HepG2 (cell line): ENCODE data around the gene SLC25A25. TPM values are rescaled to one million over a fixed set of nuclear protein-coding genes. Genes with fewer than 3 reads are reported as not detected.

Experiments used
- BCL6 ChIP-seq: IDR thresholded peaks from 2 replicates; pipeline ENCODE4 v1.6.1; 2016; ENCODE audit warnings: missing genetic modification reagents, missing compliant biosample characterization
- ELF4 ChIP-seq: sonication (generic); formaldehyde crosslinking; IDR thresholded peaks from 2 replicates; pipeline ENCODE4 v1.5.0; 2020; ENCODE audit warnings: missing genetic modification reagents, mild to moderate bottlenecking, moderate library complexity, borderline replicate concordance
- GZF1 ChIP-seq: sonication (generic); formaldehyde crosslinking; IDR thresholded peaks from 2 replicates; pipeline ENCODE4 v1.5.1; 2020; ENCODE audit warnings: mild to moderate bottlenecking, missing genetic modification reagents
- HHEX ChIP-seq: IDR thresholded peaks from 2 replicates; pipeline ENCODE4 v1.6.1; 2016; ENCODE audit warnings: control low read depth
- JUNB ChIP-seq: sonication (generic); formaldehyde crosslinking; IDR thresholded peaks from 2 replicates; pipeline ENCODE4 v1.8.0; 2022; ENCODE audit warnings: missing genetic modification reagents, mild to moderate bottlenecking, borderline replicate concordance
- KDM1A ChIP-seq: IDR thresholded peaks from 2 replicates; pipeline ENCODE4 v1.6.1; 2016; ENCODE audit warnings: missing compliant biosample characterization
- LCORL ChIP-seq, 2 experiments: fragments of 450-650 bp in 1 of 2; sonication (generic) in 1 of 2; formaldehyde crosslinking in 1 of 2; IDR thresholded peaks; 2 replicates each; pipeline versions ENCODE4 v1.5.0 to v1.6.1; 2017 to 2020; ENCODE audit warnings: antibody characterized with exemption in 1 of 2, missing genetic modification reagents in 1 of 2
- MYC ChIP-seq: sonication (generic); formaldehyde crosslinking; IDR thresholded peaks from 2 replicates; pipeline ENCODE4 v1.9.0; 2021; ENCODE audit warnings: missing genetic modification reagents, borderline replicate concordance
- PBX3 ChIP-seq: sonication (generic); formaldehyde crosslinking; IDR thresholded peaks from 2 replicates; pipeline ENCODE4 v1.8.1; 2023; ENCODE audit warnings: missing genetic modification reagents, inconsistent platforms, borderline replicate concordance
- SKI ChIP-seq: fragments of 450-650 bp; IDR thresholded peaks from one replicate; pipeline ENCODE4 v1.6.1; 2018; ENCODE audit warnings: mild to moderate bottlenecking; ENCODE audit not compliant: partially characterized antibody
- SNRNP70 ChIP-seq: fragments of 200-400 bp; formaldehyde crosslinking; IDR thresholded peaks from 2 replicates; pipeline ENCODE4 v1.6.1; 2017; ENCODE audit warnings: mild to moderate bottlenecking, low read depth, low read length, moderate library complexity
- SYNCRIP ChIP-seq: fragments of 200-400 bp; formaldehyde crosslinking; IDR thresholded peaks from 2 replicates; pipeline ENCODE4 v1.6.1; 2018; ENCODE audit warnings: mild to moderate bottlenecking, low read depth, low read length; ENCODE audit not compliant: insufficient read depth
- TBX2 ChIP-seq: sonication (generic); formaldehyde crosslinking; IDR thresholded peaks from 2 replicates; pipeline ENCODE4 v1.5.0; 2020; ENCODE audit warnings: missing genetic modification reagents, mild to moderate bottlenecking, borderline replicate concordance
- TCF7 ChIP-seq: sonication (generic); IDR thresholded peaks from 2 replicates; pipeline ENCODE4 v1.6.1; 2016; ENCODE audit warnings: antibody characterized with exemption, low read depth
- ZNF263 ChIP-seq: sonication (generic); formaldehyde crosslinking; IDR thresholded peaks from 2 replicates; pipeline ENCODE4 v1.4.0; 2020; ENCODE audit warnings: missing genetic modification reagents
- ZNF430 ChIP-seq: sonication (generic); formaldehyde crosslinking; IDR thresholded peaks from 2 replicates; pipeline ENCODE4 v1.9.0; 2021; ENCODE audit warnings: mild to moderate bottlenecking, missing genetic modification reagents
- ZNF552 ChIP-seq: sonication (generic); formaldehyde crosslinking; IDR thresholded peaks from 2 replicates; pipeline ENCODE4 v1.9.0; 2022; ENCODE audit warnings: missing genetic modification reagents, mild to moderate bottlenecking, borderline replicate concordance
- ZNF652 ChIP-seq: IDR thresholded peaks from 2 replicates; pipeline ENCODE4 v1.6.1; 2016; ENCODE audit warnings: low read depth, borderline replicate concordance
- ZNF660 ChIP-seq: sonication (generic); formaldehyde crosslinking; IDR thresholded peaks from 2 replicates; pipeline ENCODE4 v1.5.1; 2020; ENCODE audit warnings: mild to moderate bottlenecking, low read depth, missing genetic modification reagents, borderline replicate concordance
- ZSCAN5A ChIP-seq: sonication (generic); formaldehyde crosslinking; IDR thresholded peaks from 2 replicates; pipeline ENCODE4 v1.8.0; 2022; ENCODE audit warnings: mild to moderate bottlenecking, missing genetic modification reagents, borderline replicate concordance
- polyA plus RNA-seq, 8 experiments: library from polyadenylated mRNA; depleted of rRNA in 3 of 8; stranded (reverse) in 7 of 8; unstranded in 1 of 8; fragments of >200 nt; fragmentation: Illumina TruSeq in 4 of 8; extraction: Trizol in 4 of 8; gene quantifications; 2 replicates each; pipeline versions ENCODE4 v1.2.1 to v1.2.3, GENCODE V29; 2011 to 2016; ENCODE audit warnings: low read depth in 4 of 8, missing spikeins in 1 of 8, mixed read lengths in 1 of 8; ENCODE audit not compliant: insufficient read depth in 1 of 8
- total RNA-seq, 5 experiments: library from RNA; depleted of rRNA; stranded (reverse); fragments of >200 nt; fragmentation: Illumina TruSeq; extraction: Trizol; gene quantifications; 2 replicates each; pipeline ENCODE4 v1.2.3, GENCODE V29; 2016; ENCODE audit warnings: low read depth in 1 of 5
- TF ChIP-seq, protein P1 (sequence below): sonication (generic); formaldehyde crosslinking; IDR thresholded peaks from 2 replicates; pipeline ENCODE4 v1.4.0; 2020; ENCODE audit warnings: mild to moderate bottlenecking, missing genetic modification reagents, borderline replicate concordance
- TF ChIP-seq, protein P2 (sequence below): sonication (generic); formaldehyde crosslinking; IDR thresholded peaks from 2 replicates; pipeline ENCODE4 v1.8.0; 2022; ENCODE audit warnings: missing genetic modification reagents, low read depth, mild to moderate bottlenecking, borderline replicate concordance

The SLC25A25 gene
- total and polyA plus RNA-seq, 2 of the 13 experiments (the other 11 are each of a cell fraction or from before 2014, with no cell fraction given), result 10.5 to 24.8 TPM

- TF ChIP-seq SKI, result no peak
- TF ChIP-seq ZNF660 (CRISPR knock-in tag), result no peak
- no peak for TF ChIP-seq PBX3
- no peak for TF ChIP-seq SYNCRIP
- no peak for TF ChIP-seq TCF7
- TF ChIP-seq ZNF263 (CRISPR knock-in tag), result no peak
- TF ChIP-seq ZSCAN5A (CRISPR knock-in tag), result no peak
- no peak for TF ChIP-seq JUNB (CRISPR knock-in tag)
- TF ChIP-seq ZNF552 (CRISPR knock-in tag), result no peak
- TF ChIP-seq ELF4 (CRISPR knock-in tag), result no peak
- TF ChIP-seq KDM1A (CRISPR knock-in tag), result no peak
- no peak for TF ChIP-seq HHEX (CRISPR knock-in tag)
- no peak for TF ChIP-seq LCORL (IDR thresholded peaks at IDR 0.05)
- TF ChIP-seq LCORL (CRISPR knock-in tag; IDR thresholded peaks at IDR 0.05), result peak; percentile 56
- no peak for TF ChIP-seq TBX2 (CRISPR knock-in tag)
- TF ChIP-seq SNRNP70, result no peak
- no peak for TF ChIP-seq ZNF652 (CRISPR knock-in tag)
- no peak for TF ChIP-seq GZF1
- no peak for TF ChIP-seq BCL6 (CRISPR knock-in tag)
- TF ChIP-seq, protein P1, sequence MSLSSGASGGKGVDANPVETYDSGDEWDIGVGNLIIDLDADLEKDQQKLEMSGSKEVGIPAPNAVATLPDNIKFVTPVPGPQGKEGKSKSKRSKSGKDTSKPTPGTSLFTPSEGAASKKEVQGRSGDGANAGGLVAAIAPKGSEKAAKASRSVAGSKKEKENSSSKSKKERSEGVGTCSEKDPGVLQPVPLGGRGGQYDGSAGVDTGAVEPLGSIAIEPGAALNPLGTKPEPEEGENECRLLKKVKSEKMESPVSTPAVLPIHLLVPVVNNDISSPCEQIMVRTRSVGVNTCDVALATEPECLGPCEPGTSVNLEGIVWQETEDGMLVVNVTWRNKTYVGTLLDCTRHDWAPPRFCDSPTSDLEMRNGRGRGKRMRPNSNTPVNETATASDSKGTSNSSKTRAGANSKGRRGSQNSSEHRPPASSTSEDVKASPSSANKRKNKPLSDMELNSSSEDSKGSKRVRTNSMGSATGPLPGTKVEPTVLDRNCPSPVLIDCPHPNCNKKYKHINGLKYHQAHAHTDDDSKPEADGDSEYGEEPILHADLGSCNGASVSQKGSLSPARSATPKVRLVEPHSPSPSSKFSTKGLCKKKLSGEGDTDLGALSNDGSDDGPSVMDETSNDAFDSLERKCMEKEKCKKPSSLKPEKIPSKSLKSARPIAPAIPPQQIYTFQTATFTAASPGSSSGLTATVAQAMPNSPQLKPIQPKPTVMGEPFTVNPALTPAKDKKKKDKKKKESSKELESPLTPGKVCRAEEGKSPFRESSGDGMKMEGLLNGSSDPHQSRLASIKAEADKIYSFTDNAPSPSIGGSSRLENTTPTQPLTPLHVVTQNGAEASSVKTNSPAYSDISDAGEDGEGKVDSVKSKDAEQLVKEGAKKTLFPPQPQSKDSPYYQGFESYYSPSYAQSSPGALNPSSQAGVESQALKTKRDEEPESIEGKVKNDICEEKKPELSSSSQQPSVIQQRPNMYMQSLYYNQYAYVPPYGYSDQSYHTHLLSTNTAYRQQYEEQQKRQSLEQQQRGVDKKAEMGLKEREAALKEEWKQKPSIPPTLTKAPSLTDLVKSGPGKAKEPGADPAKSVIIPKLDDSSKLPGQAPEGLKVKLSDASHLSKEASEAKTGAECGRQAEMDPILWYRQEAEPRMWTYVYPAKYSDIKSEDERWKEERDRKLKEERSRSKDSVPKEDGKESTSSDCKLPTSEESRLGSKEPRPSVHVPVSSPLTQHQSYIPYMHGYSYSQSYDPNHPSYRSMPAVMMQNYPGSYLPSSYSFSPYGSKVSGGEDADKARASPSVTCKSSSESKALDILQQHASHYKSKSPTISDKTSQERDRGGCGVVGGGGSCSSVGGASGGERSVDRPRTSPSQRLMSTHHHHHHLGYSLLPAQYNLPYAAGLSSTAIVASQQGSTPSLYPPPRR (CRISPR knock-in tag), result no peak
- TF ChIP-seq, protein P2, sequence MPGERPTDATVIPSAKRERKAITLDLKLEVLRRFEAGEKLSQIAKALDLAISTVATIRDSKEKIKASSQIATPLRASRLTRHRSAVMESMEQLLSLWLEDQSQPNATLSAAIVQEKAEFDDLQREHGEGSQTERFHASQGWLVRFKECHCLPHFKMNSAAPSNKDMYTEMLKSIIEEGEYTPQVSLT (CRISPR knock-in tag), result no peak
- no peak for TF ChIP-seq ZNF430 (CRISPR knock-in tag)
- peak; percentile 82; the same call in 1 of the 2 replicates for TF ChIP-seq MYC (CRISPR knock-in tag)
These were observed 33.0 kb upstream of the SLC25A25 start (continued) for GRCh38 chr9:128034821-128035652.
